HG03045 (cell line): Measurements from ENCODE around the gene RNF6.

Experiments used
- ATAC-seq: cut with Tn5 transposase; IDR thresholded peaks from one replicate; pipeline ENCODE4 v1.9.1; 2021; ENCODE audit warnings: mild to moderate bottlenecking, moderate library complexity; ENCODE audit not compliant: unreplicated experiment

Gene RNF6

GRCh38 chr13:26168237-26168814 is 53.8 kb downstream of the RNF6 start:
- ATAC-seq = no peak

GRCh38 chr13:26163812-26164211 is 58.3 kb downstream of the RNF6 start:
- no peak for ATAC-seq
